Measurements from ENCODE around the gene THSD7B. TPM values are rescaled to one million over a fixed set of nuclear protein-coding genes. Genes with fewer than 3 reads are reported as not detected.
"Not testable (repeated sequence)": the region's sequence is repeated elsewhere in the genome, so short reads cannot be mapped to it uniquely, and the experiment has no call there.

Gene THSD7B
- total RNA-seq, 1 donor from 2014 or later, result not detected

GRCh38 chr2:136935119-136935518 lies 169.8 kb downstream of the THSD7B start:
- no peak for DNase-seq (ENCODE audit: low read depth in 2 of 2)

DNA sequence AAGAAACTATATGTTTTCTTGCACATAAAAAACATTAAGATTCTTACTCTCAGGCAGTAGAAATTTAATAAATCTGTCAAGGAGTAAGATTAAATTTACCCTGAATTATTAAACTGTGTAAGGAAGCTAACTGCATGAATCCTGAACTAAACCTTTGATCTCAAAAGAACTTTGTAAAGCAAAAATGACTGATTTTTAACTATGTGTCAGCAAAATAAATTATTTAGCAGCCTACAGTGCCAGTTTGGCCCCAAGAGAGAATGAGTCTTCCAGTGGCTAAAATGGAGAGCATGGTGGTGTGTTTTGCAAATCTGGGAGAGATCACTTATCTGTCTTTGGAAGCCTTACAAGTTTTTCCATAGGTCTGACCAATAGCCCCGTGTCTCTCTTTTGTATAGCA lies 190.7 kb downstream of the THSD7B start:
- DNase-seq (ENCODE audit: low read depth in 2 of 2), result no peak

DNA sequence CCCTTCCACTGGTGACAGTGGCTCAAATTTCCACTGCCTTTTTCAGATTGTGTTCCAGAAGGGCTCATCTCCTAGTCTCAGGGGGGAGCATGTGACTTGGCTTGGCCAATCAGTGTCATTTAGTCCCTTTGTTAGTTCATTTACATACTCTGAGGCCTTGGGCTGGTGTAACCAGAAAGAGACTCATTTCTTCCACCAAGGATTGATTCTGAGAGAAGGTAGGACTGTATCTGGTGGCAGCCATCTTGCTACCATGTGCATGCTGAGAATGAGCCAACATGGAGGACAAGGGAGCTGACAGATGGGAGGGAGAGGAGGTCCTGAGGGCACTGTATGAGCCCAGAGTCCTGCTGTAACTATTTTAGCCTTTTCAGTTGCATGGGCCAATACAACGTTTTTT lies 191.7 kb downstream of the THSD7B start:
- no peak for DNase-seq (ENCODE audit: low read depth in 2 of 2)

DNA sequence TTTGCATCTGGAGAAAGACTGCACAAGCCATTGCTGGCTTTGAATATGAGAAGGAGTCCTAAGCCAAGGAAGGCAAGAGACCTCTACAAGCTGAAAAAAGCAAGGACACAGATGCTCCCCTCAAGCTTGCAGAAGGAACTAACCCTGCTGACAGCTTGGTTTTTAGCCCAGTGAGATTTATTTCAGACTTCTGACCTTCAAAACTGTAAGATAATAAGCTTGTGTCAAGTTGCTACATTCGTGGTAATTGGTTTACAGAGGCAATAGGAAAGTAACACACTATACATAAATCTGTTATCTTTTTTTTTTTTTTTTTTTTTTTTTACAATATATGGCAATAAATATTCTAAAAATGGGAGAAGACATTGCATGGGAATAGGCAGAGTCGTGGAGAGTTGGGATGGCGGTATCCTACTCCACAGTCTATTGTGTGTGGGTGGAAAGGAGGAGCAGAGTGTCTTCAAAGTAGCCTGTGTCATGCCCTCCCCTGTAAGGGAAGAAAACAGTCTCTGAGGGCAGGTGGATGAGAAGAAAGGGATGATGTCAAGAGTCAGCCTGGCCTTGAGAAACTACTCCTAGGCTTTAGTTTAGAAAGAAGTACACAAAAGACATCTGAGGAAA lies 196.9 kb downstream of the THSD7B start:
- DNase-seq (ENCODE audit: low read depth in 2 of 2), result no peak

- DNase-seq (ENCODE audit: low read depth in 2 of 2), result no peak
These were observed 201.1 kb downstream of the THSD7B start for GRCh38 chr2:136966485-136966884.

DNA sequence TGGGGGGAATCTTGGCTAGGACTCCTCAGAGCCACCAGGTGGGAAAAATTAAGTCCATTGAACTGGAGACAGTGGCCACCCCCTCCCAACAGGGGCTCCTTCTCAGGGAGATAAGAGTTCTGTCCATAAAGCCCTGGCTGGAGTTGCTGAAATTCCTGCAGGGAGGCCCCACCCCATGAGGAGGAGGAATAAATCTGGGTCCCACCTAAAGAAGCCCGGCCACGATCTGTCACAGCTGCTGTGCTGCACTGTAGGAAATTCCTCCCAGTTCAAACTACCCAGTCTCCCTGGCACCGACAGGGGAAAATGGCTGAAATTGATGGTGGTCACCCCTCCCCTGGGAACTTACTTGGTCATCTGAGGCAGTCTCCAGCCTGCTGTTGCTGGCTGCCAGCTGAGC lies 215.0 kb downstream of the THSD7B start:
- no peak for DNase-seq (ENCODE audit: low read depth in 2 of 2)

DNA sequence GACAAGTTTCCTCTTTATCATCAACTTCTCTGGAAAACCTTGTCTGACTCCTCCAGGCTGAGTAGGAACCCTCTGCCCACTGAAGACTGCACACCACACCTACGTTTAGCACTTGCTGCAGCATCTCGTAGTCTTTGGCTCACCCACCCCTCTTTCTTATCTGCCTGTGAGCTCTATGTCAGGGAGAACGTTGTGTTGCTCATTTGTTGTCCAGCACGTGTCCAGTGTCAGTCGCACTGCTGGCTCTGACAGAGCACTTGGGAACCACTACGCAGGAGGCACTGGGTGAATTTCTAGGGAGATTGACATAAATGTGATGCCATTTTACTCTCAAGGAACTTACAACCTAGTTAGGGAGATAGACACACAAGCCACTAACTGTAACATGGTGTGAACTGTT lies 216.3 kb downstream of the THSD7B start:
- not testable (repeated sequence) for DNase-seq (ENCODE audit: low read depth in 2 of 2)

- DNase-seq (ENCODE audit: low read depth in 2 of 2), result no peak
These were observed 219.7 kb downstream of the THSD7B start for GRCh38 chr2:136985044-136985443.

DNA sequence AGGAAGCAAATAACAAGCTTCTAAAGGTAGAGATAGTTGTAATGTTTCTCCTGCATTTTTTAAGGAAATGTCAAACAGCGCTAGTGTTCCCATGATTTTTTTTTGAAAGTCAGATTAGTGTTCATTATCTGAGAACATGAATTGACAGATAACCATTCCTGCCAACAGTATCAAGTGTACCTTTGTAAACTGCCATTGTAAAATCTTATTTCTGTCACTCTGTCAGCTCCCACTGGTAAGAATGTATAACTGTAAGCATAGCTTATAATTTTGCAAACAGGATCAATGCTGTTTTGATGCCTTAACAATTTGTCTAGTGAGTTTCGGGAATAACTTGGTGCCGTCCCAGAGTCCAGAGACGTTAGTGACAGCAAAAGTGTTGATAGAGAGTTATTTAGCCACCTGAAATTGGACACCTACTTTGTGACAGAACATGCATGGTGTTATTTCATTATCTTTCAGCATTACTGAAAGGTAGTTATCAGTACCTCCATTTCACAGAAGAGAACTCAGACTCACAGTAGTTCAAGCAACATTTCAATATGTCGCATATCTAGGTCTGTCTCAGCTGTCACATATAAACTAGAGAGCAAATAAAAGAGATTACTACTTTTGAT lies 221.4 kb downstream of the THSD7B start:
- DNase-seq (ENCODE audit: low read depth in 2 of 2), result no peak

DNA sequence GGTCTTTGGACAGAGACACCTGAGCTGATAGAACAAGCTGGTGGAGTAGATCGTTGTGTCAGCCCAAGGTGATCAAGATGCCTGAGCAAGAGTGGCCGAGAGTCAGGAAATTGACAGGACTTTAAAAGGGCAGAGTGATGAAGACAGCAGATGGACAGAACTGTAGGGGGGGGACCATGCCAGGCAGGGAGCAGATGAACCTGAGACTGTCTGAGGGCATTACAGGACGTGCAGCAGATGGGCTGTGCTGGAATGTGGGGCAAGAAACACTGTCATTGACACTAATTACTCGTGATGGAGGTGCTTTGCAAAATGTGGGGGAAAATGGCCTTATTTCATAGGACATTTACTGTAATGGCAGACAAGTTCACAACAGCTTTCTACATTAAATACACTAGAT lies 225.0 kb downstream of the THSD7B start:
- no peak for DNase-seq (ENCODE audit: low read depth in 2 of 2)

DNA sequence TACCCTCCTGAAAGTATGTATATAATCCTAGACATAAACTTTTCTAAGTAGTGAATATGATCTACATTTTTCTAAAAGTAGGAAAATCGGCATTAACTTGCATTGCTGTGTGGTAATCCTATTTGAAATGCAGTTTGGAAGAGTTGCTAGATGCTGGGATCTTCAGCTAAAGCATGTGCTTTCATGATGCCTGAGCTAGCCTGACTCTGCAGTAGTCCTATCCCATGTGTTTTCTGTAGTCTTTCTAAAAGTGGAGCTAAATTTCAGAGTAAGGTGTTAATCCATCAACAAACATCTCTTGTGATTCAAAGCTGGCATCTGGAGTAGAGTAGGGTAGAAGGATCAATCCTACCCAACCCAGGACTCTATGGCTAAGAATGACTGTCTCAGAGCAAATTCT lies 229.4 kb downstream of the THSD7B start:
- DNase-seq (ENCODE audit: low read depth in 2 of 2), result no peak

GRCh38 chr2:136997557-136997956 lies 232.2 kb downstream of the THSD7B start:
- DNase-seq (ENCODE audit: low read depth in 2 of 2), result no peak

- DNase-seq (ENCODE audit: low read depth in 2 of 2), result no peak
These were observed 235.5 kb downstream of the THSD7B start for GRCh38 chr2:137000811-137001210.

DNA sequence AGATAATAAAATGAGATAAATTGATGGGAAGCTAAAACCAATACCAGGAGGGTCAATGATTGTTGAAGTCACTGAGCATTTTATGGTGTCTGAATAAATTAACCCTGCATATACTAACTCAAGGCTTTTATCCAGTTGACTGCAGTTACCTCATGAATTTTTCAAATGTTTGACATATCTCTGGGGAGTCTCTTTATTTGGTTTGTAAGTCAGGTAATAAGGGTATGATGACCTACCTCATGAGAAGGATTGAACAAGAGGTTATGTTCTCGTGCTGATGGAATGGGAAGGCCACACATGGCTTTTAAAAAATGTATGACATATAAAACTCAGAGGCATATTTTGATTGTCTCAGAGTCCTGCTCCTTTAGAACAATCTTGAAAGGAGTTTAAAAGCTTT lies 237.6 kb downstream of the THSD7B start:
- DNase-seq (ENCODE audit: low read depth in 2 of 2), result no peak

DNA sequence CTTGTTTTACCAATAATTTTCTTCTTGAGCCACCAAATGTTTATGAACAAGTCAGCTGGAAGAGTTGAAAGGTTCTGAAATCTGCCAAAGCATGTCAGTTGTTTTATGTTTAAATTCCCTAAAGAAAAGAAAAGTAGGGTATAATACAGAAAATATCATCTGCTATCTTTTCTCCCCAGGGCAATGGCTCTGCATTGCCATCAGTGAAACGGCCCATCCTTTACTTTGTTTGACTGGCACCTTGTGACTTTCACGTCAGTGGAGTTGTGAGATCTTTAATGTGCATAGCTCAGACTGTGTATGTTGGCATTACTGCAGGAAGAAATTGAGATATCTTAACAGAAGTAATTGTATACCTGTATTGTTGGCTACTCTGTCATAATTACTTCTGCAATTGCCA lies 239.9 kb downstream of the THSD7B start:
- no peak for DNase-seq (ENCODE audit: low read depth in 2 of 2)

- DNase-seq (ENCODE audit: low read depth in 2 of 2), result no peak
These were observed 242.6 kb downstream of the THSD7B start for GRCh38 chr2:137007938-137008337.

GRCh38 chr2:137009953-137010352 lies 244.6 kb downstream of the THSD7B start:
- no peak for DNase-seq (ENCODE audit: low read depth in 2 of 2)

DNA sequence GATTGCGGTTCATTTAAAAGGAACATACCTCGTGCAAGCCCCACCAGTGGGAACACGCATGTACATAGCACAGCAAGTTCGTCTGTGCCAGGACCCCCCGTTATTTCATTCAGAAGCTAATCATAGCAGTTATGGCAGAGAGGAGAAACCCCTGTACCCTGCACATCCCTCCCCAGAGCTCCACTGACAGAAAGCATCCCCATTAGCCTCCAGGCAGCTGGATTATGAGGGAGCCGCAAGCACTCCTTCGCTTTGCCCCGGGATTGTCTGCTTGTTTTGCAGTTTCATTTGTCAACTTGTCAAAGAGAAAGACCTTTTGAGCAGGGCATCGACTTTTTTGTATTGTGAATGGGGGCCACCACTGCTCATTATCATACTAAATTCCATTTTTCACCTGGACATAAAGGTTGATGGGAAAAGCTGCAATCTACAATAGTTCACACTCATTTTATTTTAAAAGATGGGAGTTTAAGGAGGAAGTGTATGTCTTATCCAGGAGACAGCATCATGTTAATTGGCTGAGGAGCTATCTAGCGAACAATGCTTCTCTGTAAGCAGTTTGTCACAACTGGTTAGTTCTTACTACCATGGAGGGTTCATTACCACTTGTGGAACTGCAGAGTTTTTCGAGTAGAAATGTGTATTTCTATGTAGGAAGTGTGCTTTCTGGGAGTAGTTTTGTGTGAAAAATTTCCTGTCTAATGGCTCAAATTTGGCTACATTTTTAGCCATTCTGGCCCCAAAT lies 255.3 kb downstream of the THSD7B start:
- no peak for DNase-seq (ENCODE audit: low read depth in 2 of 2)

- no peak for DNase-seq (ENCODE audit: low read depth in 2 of 2)
These were observed 256.4 kb downstream of the THSD7B start for GRCh38 chr2:137021763-137022162.

DNA sequence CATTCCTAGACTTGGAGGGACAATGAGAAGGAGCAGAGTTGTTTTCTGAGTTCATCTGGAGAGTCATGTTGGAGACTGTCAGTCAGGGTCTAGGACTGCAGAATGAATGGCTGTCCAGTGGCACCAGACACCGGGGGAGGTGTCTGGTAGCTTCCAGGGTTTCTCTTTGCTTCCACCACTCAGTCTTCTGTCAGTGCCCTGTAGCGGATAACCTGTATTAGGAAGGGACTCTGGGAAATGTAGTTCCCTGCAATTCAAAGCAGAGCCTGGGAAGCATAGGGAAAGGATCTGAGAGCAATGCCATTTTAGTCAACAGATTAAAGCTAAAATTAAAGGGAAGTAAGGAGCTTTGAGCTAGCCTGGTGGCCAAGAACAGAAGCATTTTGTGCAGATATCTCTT lies 257.9 kb downstream of the THSD7B start:
- no peak for DNase-seq (ENCODE audit: low read depth in 2 of 2)

GRCh38 chr2:137031731-137032130 lies 266.4 kb downstream of the THSD7B start:
- DNase-seq (ENCODE audit: low read depth in 2 of 2), result no peak

DNA sequence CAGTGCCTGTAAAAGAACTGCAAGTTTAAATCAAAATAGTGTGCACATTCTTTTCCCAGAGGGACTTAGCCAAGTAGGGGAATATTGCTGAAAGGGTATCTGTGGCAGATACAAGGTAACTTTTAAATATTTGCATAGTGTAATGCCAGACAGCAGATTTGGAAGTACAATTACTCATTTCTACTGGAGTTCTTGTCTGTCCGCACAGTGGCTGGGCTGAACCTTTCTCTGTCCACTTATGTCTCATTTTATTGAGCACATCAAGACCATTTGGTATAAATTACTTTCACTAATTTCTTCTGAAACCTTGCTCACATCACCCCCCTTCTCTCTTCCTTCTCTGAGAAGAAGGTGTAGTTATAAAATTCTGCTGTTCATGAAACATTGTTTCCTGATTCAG lies 271.3 kb downstream of the THSD7B start:
- no peak for DNase-seq (ENCODE audit: low read depth in 2 of 2)

Measured in lung microvascular endothelial cell (primary cell).